SJSA1 (cell line): ENCODE data around the gene TUBGCP2. TPM values are rescaled to one million over a fixed set of nuclear protein-coding genes. Genes with fewer than 3 reads are reported as not detected.

Source experiments
- DNase-seq, 2 experiments: peaks; one replicate each; pipeline ENCODE4 v3.0.0-alpha.2; 2015 to 2020; ENCODE audit warnings: low spot score in 2 of 2, low read depth in 1 of 2
- H3K27ac ChIP-seq: fragments of 250-450 bp; sonication (Bioruptor Pico); 2 replicates; pipeline ENCODE4 v1.5.1; 2020; ENCODE audit warnings: mild to moderate bottlenecking, moderate library complexity
- H3K27me3 ChIP-seq: fragments of 250-450 bp; sonication (Bioruptor Pico); replicated peaks from 2 replicates; pipeline ENCODE4 v1.5.1; 2020; ENCODE audit warnings: mild to moderate bottlenecking, moderate library complexity
- H3K36me3 ChIP-seq: fragments of 250-450 bp; sonication (Bioruptor Pico); 2 replicates; pipeline ENCODE4 v1.5.1; 2020; ENCODE audit warnings: mild to moderate bottlenecking
- H3K4me1 ChIP-seq: fragments of 250-450 bp; sonication (Bioruptor Pico); replicated peaks from 2 replicates; pipeline ENCODE4 v1.6.1; 2021; ENCODE audit warnings: mild to moderate bottlenecking
- H3K4me3 ChIP-seq: fragments of 250-450 bp; sonication (Bioruptor Pico); 2 replicates; pipeline ENCODE4 v1.5.1; 2020; ENCODE audit warnings: mild to moderate bottlenecking
- H3K9me3 ChIP-seq: fragments of 250-450 bp; sonication (Bioruptor Pico); replicated peaks from 2 replicates; pipeline ENCODE4 v1.5.1; 2020; ENCODE audit warnings: mild to moderate bottlenecking
- total RNA-seq: library from RNA; depleted of rRNA; stranded (reverse); fragments of >200 nt; shearing (Covaris generic); gene quantifications from 2 replicates; pipeline ENCODE4 v1.2.3, GENCODE V29; 2014

TUBGCP2 gene
- total RNA-seq, 1 experiment from 2014 or later = 74.3 TPM

DNA sequence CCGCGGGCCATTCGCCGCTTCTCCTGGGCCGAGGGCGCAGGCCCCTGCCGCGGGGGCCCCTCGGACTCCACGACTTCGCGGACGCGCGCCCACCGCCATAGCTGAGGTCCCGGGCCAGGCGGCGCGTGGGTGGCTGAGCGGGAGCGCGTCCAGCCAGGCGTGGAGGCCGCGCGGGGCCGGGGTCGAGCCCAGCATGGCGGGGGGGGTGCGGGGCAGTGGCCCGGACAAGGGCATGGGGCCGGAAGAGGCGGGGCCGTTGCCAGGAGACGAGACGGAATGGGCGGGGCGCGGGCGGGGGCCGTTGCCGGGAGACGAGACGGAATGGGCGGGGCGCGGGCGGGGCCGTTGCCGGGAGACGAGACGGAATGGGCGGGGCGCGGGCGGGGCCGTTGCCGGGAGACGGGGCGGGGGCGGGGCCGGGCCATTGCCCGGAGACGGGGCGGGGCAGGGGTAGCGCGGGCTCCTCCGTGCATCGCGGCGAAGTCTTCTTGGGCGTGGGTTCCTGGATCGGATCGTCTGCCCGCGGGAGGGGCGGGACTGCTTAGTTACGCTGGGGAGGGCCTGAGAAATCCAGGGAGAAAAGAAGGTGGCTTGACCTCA lies 46.8 kb downstream of the TUBGCP2 start:
- DNase-seq = peak in 1 of 2 experiments; percentile 87
- H3K27me3 ChIP-seq = no peaks in the 10 kb centered on the region; the same call in 1 of the 2 replicates
- peaks cover 3% of the 10 kb centered on the region; the same call in 1 of the 2 replicates for H3K9me3 ChIP-seq
- H3K27ac ChIP-seq = peak overlapping the region; percentile 97
- peaks cover 25% of the 10 kb centered on the region for H3K4me1 ChIP-seq
- H3K36me3 ChIP-seq = peaks cover 2% of the 10 kb centered on the region; the same call in 1 of the 2 replicates
- H3K4me3 ChIP-seq = peak overlapping the region; percentile 91

DNA sequence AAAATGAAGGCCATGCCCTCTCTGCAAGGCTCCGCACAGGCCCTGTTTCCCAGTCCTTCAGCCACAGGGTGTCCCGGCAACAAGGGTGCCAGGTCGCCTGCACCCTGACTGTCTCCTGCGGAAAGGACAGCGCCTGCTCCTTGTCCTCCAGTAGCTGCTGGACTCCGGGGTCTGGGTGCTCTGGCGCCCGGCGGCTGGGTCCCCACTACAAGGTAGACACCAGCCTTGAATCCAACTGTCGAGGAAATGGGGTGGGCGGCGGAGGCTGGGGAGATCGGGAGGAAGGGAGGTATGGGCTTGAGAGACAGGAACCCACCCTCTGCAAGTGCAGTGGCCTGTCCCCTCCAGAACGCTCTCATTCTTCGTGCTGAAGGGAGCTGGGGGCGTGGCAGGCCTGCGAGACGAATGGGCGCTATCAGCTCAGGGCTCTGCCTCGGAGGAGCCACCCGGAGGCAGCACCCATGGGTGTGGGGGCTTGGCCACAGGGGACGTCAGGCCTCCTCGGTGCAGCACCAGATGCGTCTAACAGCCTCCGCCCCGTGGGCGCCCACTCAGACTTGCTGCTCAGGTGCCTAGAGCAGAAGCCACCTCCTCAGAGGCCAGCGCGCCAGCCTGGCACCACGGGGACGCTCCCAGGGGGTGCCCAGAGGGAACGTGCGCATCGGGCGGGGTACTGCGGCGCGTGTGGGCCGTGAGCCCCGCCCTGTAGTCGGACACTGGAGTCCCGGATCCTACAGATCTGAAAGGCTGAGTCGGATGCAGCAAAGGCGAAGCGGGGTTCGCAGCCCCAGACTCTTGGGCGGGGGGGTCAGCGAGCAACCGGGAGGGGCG lies 47.6 kb downstream of the TUBGCP2 start:
- DNase-seq = peak in 1 of 2 experiments; percentile 38
- Histone ChIP-seq H3K4me1 (peaks cover 25% of the 10 kb centered on the region), H3K36me3 (peaks cover 2% of the 10 kb centered on the region; the same call in 1 of the 2 replicates), H3K9me3 (peaks cover 3% of the 10 kb centered on the region; the same call in 1 of the 2 replicates), H3K4me3 (peak overlapping the region; percentile 91), H3K27ac (peak overlapping the region; percentile 97), H3K27me3 (no peaks in the 10 kb centered on the region; the same call in 1 of the 2 replicates)

DNA sequence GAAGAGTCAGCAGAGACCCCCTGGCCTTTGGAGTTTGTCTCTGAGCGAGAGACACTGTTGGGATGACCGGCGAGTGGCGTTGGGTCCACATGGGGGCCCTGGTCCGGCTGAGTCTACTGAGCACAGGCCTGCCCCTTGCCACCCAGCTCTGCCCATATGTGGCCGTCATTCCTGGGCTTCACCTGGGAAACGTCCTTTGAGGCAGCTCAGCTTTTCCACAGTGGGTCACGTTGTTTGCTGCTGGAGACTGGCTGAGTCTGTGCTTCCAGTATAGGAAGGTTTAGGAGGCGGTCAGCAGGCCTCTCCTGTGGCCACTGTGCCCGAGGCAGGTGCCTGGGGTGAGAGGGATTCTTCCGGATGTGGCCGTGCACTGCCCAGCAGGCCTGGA lies 49.1 kb downstream of the TUBGCP2 start:
- Histone ChIP-seq H3K4me3 (no peak overlapping the region), H3K36me3 (peaks cover 2% of the 10 kb centered on the region; the same call in 1 of the 2 replicates), H3K27me3 (no peaks in the 10 kb centered on the region; the same call in 1 of the 2 replicates), H3K9me3 (peaks cover 3% of the 10 kb centered on the region; the same call in 1 of the 2 replicates), H3K4me1 (peaks cover 25% of the 10 kb centered on the region), H3K27ac (peak overlapping the region; percentile 65)
- DNase-seq = no peak

DNA sequence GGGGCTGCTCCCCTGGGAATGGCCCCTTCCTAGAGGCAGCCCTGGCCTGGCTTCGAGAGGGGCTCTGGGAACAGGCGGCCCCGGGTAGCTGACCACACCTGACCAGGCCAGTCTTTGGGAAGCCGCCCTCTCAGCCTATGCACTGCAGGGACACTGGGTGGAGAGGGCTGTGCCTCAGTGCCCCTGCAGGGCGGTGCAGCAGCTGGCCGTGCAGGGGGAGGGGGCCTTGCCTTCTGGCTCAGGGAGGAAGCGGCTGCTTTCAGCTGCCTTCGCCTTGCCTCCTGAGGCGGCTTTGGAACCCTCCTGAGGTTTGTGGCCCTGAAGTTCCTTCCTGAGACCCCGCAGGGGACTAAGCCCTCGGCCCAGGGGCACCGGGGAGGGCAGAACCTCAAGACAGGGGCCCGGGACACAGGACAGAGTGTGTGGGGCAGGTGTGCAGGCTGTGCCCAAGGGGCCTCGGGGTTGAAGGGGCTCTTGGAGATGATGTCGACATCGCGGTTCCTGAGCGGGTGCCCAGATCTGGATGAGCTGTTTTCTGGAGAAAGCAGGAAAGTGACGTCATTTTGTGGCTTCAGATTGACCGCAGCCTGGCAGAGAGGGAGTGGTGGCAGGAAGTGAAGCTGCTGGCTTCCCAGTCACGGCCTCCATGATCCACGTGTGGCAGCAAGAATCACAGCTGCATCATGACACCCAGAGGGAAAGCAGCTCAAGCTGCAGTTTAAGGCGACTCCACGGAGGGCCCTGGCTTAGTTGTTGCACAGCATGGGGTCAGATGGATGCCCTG lies 49.7 kb downstream of the TUBGCP2 start:
- peak overlapping the region; percentile 68 for H3K27ac ChIP-seq
- peaks cover 25% of the 10 kb centered on the region for H3K4me1 ChIP-seq
- peak; percentile 92 to 96 for DNase-seq
- no peaks in the 10 kb centered on the region; the same call in 1 of the 2 replicates for H3K27me3 ChIP-seq
- peaks cover 2% of the 10 kb centered on the region; the same call in 1 of the 2 replicates for H3K36me3 ChIP-seq
- no peak overlapping the region for H3K4me3 ChIP-seq
- peaks cover 3% of the 10 kb centered on the region; the same call in 1 of the 2 replicates for H3K9me3 ChIP-seq

DNA sequence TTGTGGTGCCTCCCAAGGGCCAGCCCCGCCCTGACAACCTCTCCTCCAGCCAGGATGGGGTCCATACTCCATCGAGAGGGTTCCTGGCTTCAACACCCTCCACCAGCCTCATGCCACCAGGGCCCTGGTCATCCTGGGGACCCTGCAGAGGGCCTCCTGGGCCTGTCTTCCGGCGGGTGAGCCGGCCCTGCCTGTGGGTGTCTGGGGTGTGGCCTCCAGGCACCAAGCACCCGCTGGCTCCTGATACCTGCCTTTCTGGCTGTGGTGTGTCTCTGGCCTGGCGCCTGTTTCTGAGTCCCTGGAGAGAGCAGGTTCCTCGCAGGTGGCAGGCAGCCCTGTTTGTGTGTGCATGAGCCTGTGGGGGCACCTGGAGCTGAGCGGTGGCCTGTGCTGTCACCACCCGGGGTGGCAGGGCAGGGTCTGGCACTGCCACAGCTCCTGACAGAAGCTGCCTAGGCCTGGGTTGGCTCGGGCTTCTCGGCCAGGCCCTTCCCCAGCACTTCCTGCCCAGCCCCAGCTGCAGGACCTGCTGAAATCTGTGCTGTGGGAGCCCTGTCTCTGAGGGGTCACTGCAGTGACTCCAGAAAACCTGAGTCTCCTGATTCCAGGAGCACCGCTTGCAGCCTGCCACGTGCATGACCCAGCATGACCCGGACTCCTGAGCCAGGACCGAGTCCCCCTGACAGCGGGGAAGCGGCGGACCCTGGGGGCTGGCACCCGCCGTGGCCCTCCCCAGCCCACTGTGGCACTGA lies 50.4 kb downstream of the TUBGCP2 start:
- H3K4me1 ChIP-seq = peaks cover 25% of the 10 kb centered on the region
- no peak for DNase-seq
- H3K9me3 ChIP-seq = peaks cover 3% of the 10 kb centered on the region; the same call in 1 of the 2 replicates
- no peak overlapping the region for H3K27ac ChIP-seq
- peaks cover under 1% of the 10 kb centered on the region; the same call in 1 of the 2 replicates for H3K27me3 ChIP-seq
- no peak overlapping the region for H3K4me3 ChIP-seq
- peaks cover 2% of the 10 kb centered on the region; the same call in 1 of the 2 replicates for H3K36me3 ChIP-seq

DNA sequence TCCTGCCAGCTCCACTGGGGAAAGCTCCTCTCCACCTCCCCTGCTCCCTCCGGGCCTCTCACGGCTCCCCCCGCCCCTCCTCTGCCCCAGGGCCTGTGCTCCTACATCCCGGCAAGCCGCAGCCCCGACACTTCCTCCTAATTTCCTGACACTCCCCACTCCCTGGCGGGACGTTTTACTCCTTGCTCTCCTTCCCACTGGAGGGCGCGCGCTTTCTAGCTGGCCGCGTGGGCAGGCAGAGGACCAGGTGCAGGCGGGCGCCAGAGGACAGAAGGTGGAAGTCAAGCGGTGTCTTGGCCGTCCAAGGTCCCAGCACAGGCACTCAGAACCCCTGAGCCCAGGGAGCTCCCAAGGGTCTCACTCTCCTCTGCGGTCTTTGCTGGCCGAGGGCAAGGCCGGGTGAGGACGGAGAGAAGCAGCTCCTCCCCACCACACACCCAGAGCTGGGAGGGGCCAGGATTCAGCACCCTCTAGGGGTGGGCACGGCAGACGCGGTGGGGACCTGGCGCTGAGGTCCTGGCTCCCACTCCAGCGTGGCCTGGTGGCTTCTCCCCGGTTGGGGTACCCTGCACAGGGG lies 51.1 kb downstream of the TUBGCP2 start:
- no peak for DNase-seq
- Histone ChIP-seq H3K27me3 (peaks cover 7% of the 10 kb centered on the region; the same call in 1 of the 2 replicates), H3K4me3 (no peak overlapping the region), H3K36me3 (peaks cover 2% of the 10 kb centered on the region; the same call in 1 of the 2 replicates), H3K4me1 (peaks cover 25% of the 10 kb centered on the region), H3K9me3 (peaks cover 3% of the 10 kb centered on the region; the same call in 1 of the 2 replicates), H3K27ac (no peak overlapping the region)

DNA sequence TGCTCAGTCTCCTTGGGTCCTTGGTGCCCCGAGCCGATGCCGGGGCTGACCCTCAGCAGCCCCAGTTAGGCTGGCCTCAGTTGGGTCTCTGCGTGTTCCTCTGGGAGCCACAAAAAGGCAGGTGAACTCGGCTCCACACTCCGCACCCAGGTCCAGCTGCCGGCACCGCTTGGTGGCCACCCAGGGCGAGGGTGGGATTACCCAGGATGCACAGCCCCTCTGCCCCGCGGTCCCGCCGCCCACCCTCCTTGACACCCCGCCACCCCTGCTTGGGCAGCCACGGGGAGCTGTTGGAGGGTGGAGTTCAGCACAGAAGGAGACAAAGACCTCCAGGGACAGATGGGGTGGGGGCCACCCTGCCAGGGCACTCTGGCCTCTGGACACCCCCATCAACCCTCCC lies 53.3 kb downstream of the TUBGCP2 start:
- Histone ChIP-seq H3K9me3 (no peaks in the 10 kb centered on the region), H3K36me3 (no peaks in the 10 kb centered on the region), H3K4me1 (peaks cover 18% of the 10 kb centered on the region), H3K27me3 (peaks cover 13% of the 10 kb centered on the region), H3K27ac (no peak overlapping the region), H3K4me3 (no peak overlapping the region)
- DNase-seq = no peak

DNA sequence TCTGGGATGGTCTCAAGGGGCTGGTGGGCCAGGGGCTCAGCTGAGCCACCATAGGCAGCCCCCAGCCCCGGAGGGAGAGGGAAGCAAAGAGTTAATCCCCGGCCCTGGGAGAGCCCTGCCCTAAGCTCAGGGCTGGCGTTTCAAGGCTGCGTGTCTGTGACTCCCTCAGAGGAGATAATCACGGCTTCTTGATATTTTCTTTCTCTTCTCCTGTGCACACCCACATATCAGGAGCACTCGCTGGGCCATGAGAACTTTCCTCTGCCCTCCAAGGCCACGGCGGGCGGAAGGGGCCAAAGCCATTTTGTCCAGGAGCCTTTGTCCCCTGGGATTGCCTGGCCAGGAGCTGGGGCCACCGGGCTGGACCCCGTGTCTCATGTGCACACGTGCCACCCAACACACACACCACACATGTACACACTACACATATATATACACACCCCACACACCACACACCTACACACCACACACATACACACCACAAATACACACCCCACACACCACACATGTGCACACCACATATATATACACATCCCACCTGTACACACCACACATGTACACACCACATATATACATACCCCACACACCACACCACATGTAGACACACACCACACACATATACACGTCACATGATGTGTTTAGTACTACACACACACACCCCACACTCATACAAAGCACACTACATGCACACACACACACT lies 54.1 kb downstream of the TUBGCP2 start:
- H3K27me3 ChIP-seq = peaks cover 16% of the 10 kb centered on the region
- H3K4me1 ChIP-seq = peaks cover 12% of the 10 kb centered on the region
- H3K36me3 ChIP-seq = no peaks in the 10 kb centered on the region
- no peak for DNase-seq
- H3K9me3 ChIP-seq = no peaks in the 10 kb centered on the region
- no peak overlapping the region for H3K27ac ChIP-seq
- H3K4me3 ChIP-seq = no peak overlapping the region

DNA sequence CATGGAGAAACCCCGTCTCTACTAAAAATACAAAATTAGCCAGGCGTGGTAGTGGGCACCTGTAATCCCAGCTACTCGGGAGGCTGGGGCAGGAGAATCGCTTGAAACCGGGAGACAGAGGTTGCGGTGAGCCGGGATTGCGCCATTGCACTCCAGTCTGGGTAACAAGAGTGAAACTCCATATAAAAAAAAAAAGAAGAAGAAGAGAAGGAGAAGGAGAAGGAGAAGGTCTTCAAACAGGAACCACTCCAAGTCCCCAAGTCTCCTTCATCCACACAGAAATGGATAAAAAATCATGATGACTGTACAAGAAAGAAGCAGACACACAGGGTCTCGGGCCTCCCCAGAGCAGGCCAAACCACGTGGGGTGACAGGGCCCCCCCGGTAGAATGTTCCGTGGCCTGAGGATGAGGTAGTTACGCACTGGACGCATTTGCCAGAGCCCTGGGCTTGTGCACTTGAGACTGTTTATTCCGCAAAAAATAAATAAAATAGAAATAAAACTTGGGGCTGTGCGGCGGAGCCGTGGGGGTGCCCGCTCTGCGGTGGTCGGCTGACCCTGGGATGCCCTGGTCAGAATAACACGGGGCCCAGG lies 55.2 kb downstream of the TUBGCP2 start:
- Histone ChIP-seq H3K4me1 (peaks cover under 1% of the 10 kb centered on the region), H3K27me3 (peaks cover 20% of the 10 kb centered on the region), H3K9me3 (no peaks in the 10 kb centered on the region), H3K27ac (no peak overlapping the region), H3K4me3 (no peak overlapping the region), H3K36me3 (no peaks in the 10 kb centered on the region)
- no peak for DNase-seq

DNA sequence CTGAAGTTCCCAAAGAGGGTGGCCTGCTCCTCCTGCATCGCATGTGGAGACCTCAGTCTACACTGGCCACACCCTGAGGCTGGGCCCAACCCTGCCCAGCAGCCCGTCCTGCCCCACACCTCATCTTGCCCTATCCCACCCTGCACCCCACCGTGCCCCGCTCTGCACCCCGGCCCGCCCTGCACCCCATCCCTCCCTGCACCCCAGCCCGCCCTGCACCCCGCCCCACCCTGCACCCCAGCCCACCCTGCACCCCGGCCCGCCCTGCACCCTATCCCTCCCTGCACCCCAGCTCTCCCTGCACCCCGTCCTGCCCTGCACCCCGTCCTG lies 56.5 kb downstream of the TUBGCP2 start:
- no peak overlapping the region for H3K27ac ChIP-seq
- H3K4me3 ChIP-seq = no peak overlapping the region
- H3K27me3 ChIP-seq = peaks cover 32% of the 10 kb centered on the region

DNA sequence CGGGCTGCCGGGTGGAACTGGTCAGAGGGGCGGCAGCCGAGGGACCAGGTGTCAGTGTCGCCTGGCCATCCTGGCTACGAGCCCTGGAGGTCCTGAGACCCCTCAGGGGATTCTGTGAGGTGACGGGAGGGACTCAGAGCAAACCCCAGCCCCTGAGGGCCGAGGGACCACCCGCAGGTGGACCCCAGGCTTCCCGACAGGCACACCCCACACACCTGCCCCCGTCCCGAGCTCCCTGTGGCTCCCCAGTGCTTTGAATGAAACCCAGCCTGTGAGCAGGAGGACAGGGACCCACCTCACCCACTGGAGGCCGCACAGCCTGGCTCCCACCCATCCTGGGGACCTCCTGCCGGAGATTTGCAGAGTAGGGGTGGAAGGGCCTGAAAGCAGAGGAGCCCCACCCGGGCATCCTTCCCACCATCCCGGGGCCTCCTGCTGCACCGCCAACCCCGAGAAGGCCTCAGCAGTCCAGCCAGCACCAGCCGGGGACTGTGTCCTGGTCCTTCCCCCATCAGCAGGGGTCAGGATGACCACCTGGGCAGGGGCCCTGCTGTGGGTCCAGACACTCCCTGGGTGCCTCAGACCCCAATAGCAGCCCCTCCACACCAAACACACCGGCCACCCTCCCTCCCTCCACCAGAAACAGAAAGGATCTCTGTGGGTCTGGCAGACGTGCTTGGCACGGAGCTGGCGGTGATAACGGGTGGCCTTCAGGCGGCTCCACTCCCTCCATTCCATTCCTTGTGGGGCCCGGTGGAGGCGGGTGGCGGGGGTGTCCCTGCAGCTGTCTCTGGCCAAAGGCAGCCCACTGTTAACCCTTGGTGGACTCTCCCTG lies 57.1 kb downstream of the TUBGCP2 start:
- Histone ChIP-seq H3K9me3 (no peaks in the 10 kb centered on the region), H3K27me3 (peaks cover 34% of the 10 kb centered on the region), H3K4me1 (no peaks in the 10 kb centered on the region), H3K27ac (no peak overlapping the region), H3K4me3 (no peak overlapping the region), H3K36me3 (no peaks in the 10 kb centered on the region)
- no peak for DNase-seq

More for the DNA sequence above, 56.5 kb downstream of the TUBGCP2 start:
- no peak for DNase-seq
- H3K9me3 ChIP-seq = no peaks in the 10 kb centered on the region
- H3K36me3 ChIP-seq = no peaks in the 10 kb centered on the region
- no peaks in the 10 kb centered on the region for H3K4me1 ChIP-seq
